Adrenal gland (tissue), 12 donors: Measurements from ENCODE around the gene NME5. TPM values are rescaled to one million over a fixed set of nuclear protein-coding genes. Genes with fewer than 3 reads are reported as not detected.
A peak's percentile ranks its signal among the peaks of the same experiment; 100 is the strongest.

Experiments used
- DNase-seq, 7 donors: peaks; one replicate each; pipeline ENCODE4 v3.0.0-alpha.2; 2019 to 2020
- H3K27ac ChIP-seq, 5 donors: fragments of 200-600 bp; sonication (generic) in 4 of 5; 1 replicate in 3 of 5; 2 replicates in 2 of 5; pipeline versions ENCODE4 v1.5.1 to v1.8.0; 2016 to 2020; ENCODE audit warnings: mild to moderate bottlenecking in 1 of 5
- H3K27me3 ChIP-seq: fragments of 200-600 bp; 2 replicates; pipeline ENCODE4 v1.8.0; 2021
- H3K36me3 ChIP-seq, 2 donors: fragments of 200-600 bp; replicated peaks in 1 of 2; 1 replicate in 1 of 2; 2 replicates in 1 of 2; pipeline versions ENCODE4 v1.5.1 to v1.8.0; 2018 to 2022
- H3K4me1 ChIP-seq, 2 donors: fragments of 200-600 bp; replicated peaks in 1 of 2; 1 replicate in 1 of 2; 2 replicates in 1 of 2; pipeline versions ENCODE4 v1.5.1 to v1.8.0; 2018 to 2021
- H3K4me3 ChIP-seq, 4 donors: fragments of 200-600 bp; sonication (generic) in 3 of 4; one replicate each; pipeline ENCODE4 v1.5.1; 2016 to 2018
- H3K9me3 ChIP-seq, 3 donors: fragments of 200-600 bp; sonication (generic) in 1 of 3; replicated peaks in 1 of 3; 1 replicate in 2 of 3; 2 replicates in 1 of 3; pipeline versions ENCODE4 v1.5.1 to v1.8.0; 2016 to 2021
- CTCF ChIP-seq, 6 experiments: fragments of 450-650 bp in 4 of 6; fragments of 200-600 bp in 2 of 6; sonication (generic) in 1 of 6; IDR thresholded peaks; 1 replicate in 5 of 6; 2 replicates in 1 of 6; pipeline versions ENCODE4 v1.5.1 to v1.8.0; 2016 to 2021; ENCODE audit warnings: antibody characterized with exemption in 6 of 6, mild to moderate bottlenecking in 2 of 6, moderate library complexity in 1 of 6
- POLR2A ChIP-seq, 2 donors: fragments of 450-650 bp; IDR thresholded peaks; one replicate each; pipeline ENCODE4 v1.6.1; 2017; ENCODE audit warnings: antibody characterized with exemption in 2 of 2, mild to moderate bottlenecking in 2 of 2, moderate library complexity in 1 of 2
- WGBS, 4 donors: extraction: QIAGEN DNeasy Blood & Tissue Kit in 2 of 4; methylation state at CpG; one replicate each; pipeline versions ENCODE4 v1.1.5 to v1.1.7; 2013 to 2017; 5-methylcytosine and 5-hydroxymethylcytosine counted together
- intact Hi-C, 2 donors: fragments of 100-400 bp; cut with DNase I; formaldehyde crosslinking; loops; one replicate each; pipeline versions ENCODE4 v1.14.1 to v1.15.0; 2022 to 2023
- polyA plus RNA-seq, 3 donors: library from polyadenylated mRNA; stranded (reverse); fragments of 200-250 nt in 2 of 3; fragments of 350-450 nt in 1 of 3; fragmentation: Illumina TruSeq in 1 of 3; extraction: RNeasy Lipid Tissue Mini Kit (QIAGEN cat#74804) in 1 of 3; gene quantifications; one replicate each; pipeline ENCODE4 v1.2.3, GENCODE V29; 2013 to 2014
- total RNA-seq, 9 donors: library from RNA; depleted of rRNA in 4 of 9; stranded (reverse); fragments of >200 nt in 4 of 9; fragments of 120-200 nt in 1 of 9; fragmentation: NEBNext Ultra II Directional in 1 of 9; extraction: Animal tissue kit (Norgen Biotek cat#: 25700) in 1 of 9; gene quantifications; one replicate each; pipeline versions ENCODE4 v1.1.0 to v1.2.4, GENCODE V29; 2013 to 2023
- donor health status: healthy with polysubstance abuse.
- donor health status: Bipolar disorder and iron deficiency.
- donor health status: DM: yes; HTN: yes; CAD: no.
- donor health status: DM: no; HTN: no; CAD: no.
- donor health status: DM: no; HTN: no; CAD: no.
- donor health status: DM: yes; HTN: yes; CAD: no.

NME5 gene
- total and polyA plus RNA-seq, 12 donors = 0.24 to 22.0 (median 7.3) TPM

- 0 to 1% (median 0%) methylated on average over 33 to 41 of the region's 41 CpGs for WGBS, 4 donors
- intact Hi-C loops = no loop called here
- H3K27me3 ChIP-seq = no peaks in the 10 kb centered on the region
- DNase-seq = peak; percentile 95 to 99 (median 99)
- H3K36me3 ChIP-seq = peaks cover 0 to 24% of the 10 kb centered on the region in 2 donors
- H3K9me3 ChIP-seq = no peaks in the 10 kb centered on the region
- H3K27ac ChIP-seq = peak within 1 kb of the TSS; percentile 66 to 93 (median 82)
- TF ChIP-seq POLR2A (IDR thresholded peaks at IDR 0.05) (peak in 1 of 2 donors; percentile 51), CTCF (IDR thresholded peaks at IDR 0.05) (no peak)
- H3K4me3 ChIP-seq = peak within 1 kb of the TSS; percentile 35 to 94 (median 84)
- H3K4me1 ChIP-seq = peaks cover 10 to 14% of the 10 kb centered on the region in 2 donors
Observed at GRCh38 chr5:138178516-138179276, 39.5 kb upstream of the NME5 start, which contains the start of the genes BRD8 and KIF20A. BRD8 (minus strand) TSS chr5:138178630; CDS start chr5:138178614, 16 bp downstream. KIF20A (plus strand) TSS chr5:138179112; CDS start chr5:138179681, 569 bp downstream.

- peaks cover 10 to 14% of the 10 kb centered on the region in 2 donors for H3K4me1 ChIP-seq
- 0 to 2% (median 0%) methylated on average over 13 to 16 of the region's 16 CpGs for WGBS, 4 donors
- intact Hi-C loops = no loop called here
- peak overlapping the region; percentile 35 to 94 (median 84) for H3K4me3 ChIP-seq
- H3K9me3 ChIP-seq = no peaks in the 10 kb centered on the region
- DNase-seq = peak in 6 of 7 donors; percentile 19 to 61 (median 41)
- H3K36me3 ChIP-seq = peaks cover 0 to 31% of the 10 kb centered on the region in 2 donors
- TF ChIP-seq CTCF (IDR thresholded peaks at IDR 0.05) (no peak), POLR2A (IDR thresholded peaks at IDR 0.05) (no peak)
- peak overlapping the region; percentile 66 to 93 (median 82) for H3K27ac ChIP-seq
- H3K27me3 ChIP-seq = no peaks in the 10 kb centered on the region
Observed at GRCh38 chr5:138177941-138178515, 38.8 kb upstream of the NME5 start.

- Histone ChIP-seq H3K27ac (no peak overlapping the region), H3K27me3 (no peaks in the 10 kb centered on the region), H3K4me3 (no peak overlapping the region), H3K4me1 (no peaks in the 10 kb centered on the region), H3K9me3 (no peaks in the 10 kb centered on the region), H3K36me3 (peaks cover 0 to 95% of the 10 kb centered on the region in 2 donors)
- intact Hi-C loops = no loop called here
- TF ChIP-seq CTCF (IDR thresholded peaks at IDR 0.05) = no peak
- TF ChIP-seq POLR2A (IDR thresholded peaks at IDR 0.05) = no peak
- DNase-seq = no peak
Observed at GRCh38 chr5:138170299-138170698, 31.1 kb upstream of the NME5 start.

GRCh38 chr5:138169124-138169523, 29.9 kb upstream of the NME5 start:
- no peaks in the 10 kb centered on the region for H3K4me1 ChIP-seq
- TF ChIP-seq POLR2A (IDR thresholded peaks at IDR 0.05) = no peak
- TF ChIP-seq CTCF (IDR thresholded peaks at IDR 0.05) = no peak
- H3K27me3 ChIP-seq = no peaks in the 10 kb centered on the region
- intact Hi-C loops = no loop called here
- DNase-seq = no peak
- no peak overlapping the region for H3K27ac ChIP-seq
- WGBS, 4 donors = 89 to 97% (median 92%) methylated on average over 5 of the region's 5 CpGs
- peaks cover 0 to 98% of the 10 kb centered on the region in 2 donors for H3K36me3 ChIP-seq
- no peak overlapping the region for H3K4me3 ChIP-seq
- no peaks in the 10 kb centered on the region for H3K9me3 ChIP-seq
